Uterus (tissue), 4 donors: ENCODE results near the gene ROBO2. TPM values are rescaled to one million over a fixed set of nuclear protein-coding genes. Genes with fewer than 3 reads are reported as not detected.

Source experiments
- DNase-seq, 2 donors: peaks; one replicate each; pipeline ENCODE4 v3.0.0-alpha.2; 2019 to 2020
- H3K27ac ChIP-seq, 2 donors: fragments of 200-600 bp; sonication (generic); 1 replicate in 1 of 2; 2 replicates in 1 of 2; pipeline ENCODE4 v1.5.1; 2016 to 2018
- H3K27me3 ChIP-seq, 2 donors: fragments of 200-600 bp; sonication (generic); one replicate each; pipeline ENCODE4 v1.5.1; 2018 to 2019; ENCODE audit warnings: control low read depth in 1 of 2
- H3K36me3 ChIP-seq, 2 donors: fragments of 200-600 bp; sonication (generic); one replicate each; pipeline ENCODE4 v1.5.1; 2019; ENCODE audit warnings: control low read depth in 1 of 2
- H3K4me1 ChIP-seq, 2 donors: fragments of 200-600 bp; sonication (generic); one replicate each; pipeline ENCODE4 v1.5.1; 2018 to 2019; ENCODE audit warnings: control low read depth in 1 of 2
- H3K4me3 ChIP-seq, 2 donors: fragments of 200-600 bp; sonication (generic); 1 replicate in 1 of 2; 2 replicates in 1 of 2; pipeline ENCODE4 v1.5.1; 2018 to 2019; ENCODE audit warnings: mild to moderate bottlenecking in 1 of 2
- H3K9me3 ChIP-seq, 2 donors: fragments of 200-600 bp; sonication (generic); one replicate each; pipeline ENCODE4 v1.5.1; 2019; ENCODE audit warnings: control low read depth in 1 of 2
- CTCF ChIP-seq, 4 experiments: fragments of 200-600 bp in 2 of 4; fragments of 450-650 bp in 2 of 4; sonication (generic) in 2 of 4; IDR thresholded peaks; one replicate each; pipeline ENCODE4 v1.5.1; 2016 to 2019; ENCODE audit warnings: antibody characterized with exemption in 4 of 4, mild to moderate bottlenecking in 2 of 4, moderate library complexity in 1 of 4
- POLR2A ChIP-seq, 2 donors: fragments of 450-650 bp; IDR thresholded peaks; one replicate each; pipeline ENCODE4 v1.6.1; 2016; ENCODE audit warnings: antibody characterized with exemption in 2 of 2, mild to moderate bottlenecking in 1 of 2, moderate library complexity in 1 of 2
- intact Hi-C: fragments of 100-400 bp; cut with DNase I; formaldehyde crosslinking; loops from one replicate; pipeline ENCODE4 v1.15.1; 2023; ENCODE audit warnings: low total_unique reads
- total RNA-seq, 4 donors: library from RNA; depleted of rRNA in 3 of 4; stranded (reverse); fragments of >200 nt in 3 of 4; gene quantifications; one replicate each; pipeline versions ENCODE4 v1.1.0 to v1.2.4, GENCODE V29; 2014 to 2023
- donor health status: DM: yes; HTN: yes; CAD: no.

ROBO2 gene
- total RNA-seq, 4 donors from 2014 or later = 0.26 to 51.3 (median 0.49) TPM; not detected in 1

GRCh38 chr3:77079988-77080610 is 40.2 kb downstream of the ROBO2 start:
- no peak overlapping the region for H3K27ac ChIP-seq
- no peak overlapping the region for H3K4me3 ChIP-seq
- DNase-seq = no peak
- H3K36me3 ChIP-seq = no peaks in the 10 kb centered on the region
- intact Hi-C loops = no loop called here
- H3K4me1 ChIP-seq = no peaks in the 10 kb centered on the region
- no peaks in the 10 kb centered on the region for H3K27me3 ChIP-seq
- no peaks in the 10 kb centered on the region for H3K9me3 ChIP-seq
- TF ChIP-seq CTCF (IDR thresholded peaks at IDR 0.05) (no peak), POLR2A (IDR thresholded peaks at IDR 0.05) (no peak)

- Histone ChIP-seq H3K27ac (no peak overlapping the region), H3K4me3 (no peak overlapping the region), H3K27me3 (no peaks in the 10 kb centered on the region), H3K36me3 (no peaks in the 10 kb centered on the region), H3K4me1 (no peaks in the 10 kb centered on the region), H3K9me3 (no peaks in the 10 kb centered on the region)
- no peak for DNase-seq
- intact Hi-C loops = no loop called here
- TF ChIP-seq CTCF (IDR thresholded peaks at IDR 0.05) (no peak), POLR2A (IDR thresholded peaks at IDR 0.05) (no peak)
Observed at GRCh38 chr3:77081240-77081661, 41.4 kb downstream of the ROBO2 start.

GRCh38 chr3:77084511-77084910 is 44.6 kb downstream of the ROBO2 start:
- Histone ChIP-seq H3K36me3 (no peaks in the 10 kb centered on the region), H3K9me3 (no peaks in the 10 kb centered on the region), H3K27me3 (no peaks in the 10 kb centered on the region), H3K4me3 (no peak overlapping the region), H3K27ac (no peak overlapping the region), H3K4me1 (no peaks in the 10 kb centered on the region)
- DNase-seq = no peak
- intact Hi-C loops = no loop called here
- TF ChIP-seq POLR2A (IDR thresholded peaks at IDR 0.05) (no peak), CTCF (IDR thresholded peaks at IDR 0.05) (no peak)

- Histone ChIP-seq H3K4me3 (no peak overlapping the region), H3K4me1 (no peaks in the 10 kb centered on the region), H3K27me3 (no peaks in the 10 kb centered on the region), H3K9me3 (no peaks in the 10 kb centered on the region), H3K36me3 (no peaks in the 10 kb centered on the region), H3K27ac (no peak overlapping the region)
- no peak for DNase-seq
- TF ChIP-seq CTCF (IDR thresholded peaks at IDR 0.05) (no peak), POLR2A (IDR thresholded peaks at IDR 0.05) (no peak)
- intact Hi-C loops = no loop called here
Observed at GRCh38 chr3:77086408-77086807, 46.5 kb downstream of the ROBO2 start.

- DNase-seq = no peak
- H3K4me1 ChIP-seq = no peaks in the 10 kb centered on the region
- H3K27ac ChIP-seq = no peak overlapping the region
- H3K9me3 ChIP-seq = no peaks in the 10 kb centered on the region
- H3K36me3 ChIP-seq = no peaks in the 10 kb centered on the region
- no peak for TF ChIP-seq CTCF (IDR thresholded peaks at IDR 0.05)
- no peak for TF ChIP-seq POLR2A (IDR thresholded peaks at IDR 0.05)
- intact Hi-C loops = no loop called here
- no peak overlapping the region for H3K4me3 ChIP-seq
- H3K27me3 ChIP-seq = no peaks in the 10 kb centered on the region
Observed at GRCh38 chr3:77091809-77092208, 51.9 kb downstream of the ROBO2 start.
